PC-9 (cell line): Measurements from ENCODE around the gene DENND2A. TPM values are rescaled to one million over a fixed set of nuclear protein-coding genes. Genes with fewer than 3 reads are reported as not detected.

Experiments
- BruUV-seq: library from RNA; stranded (reverse); fragments of 400-500 nt; replicated peaks from 2 replicates; lab custom pipeline; 2021; lab: Mats Ljungman, UMichigan
- CTCF ChIA-PET: fragments of 300-600 bp; sonication (Branson Sonifier 250); formaldehyde crosslinking; loops from one replicate; lab custom pipeline; 2022; ENCODE audit warnings: antibody characterized with exemption; lab: Charles Lee
- POLR2A ChIA-PET: fragments of 300-600 bp; sonication (Branson Sonifier 250); formaldehyde crosslinking; loops from one replicate; lab custom pipeline; 2022; ENCODE audit warnings: antibody characterized with exemption; ENCODE audit not compliant: unreplicated experiment; lab: Charles Lee
- DNase-seq, 2 experiments: peaks; one replicate each; pipeline versions ENCODE4 v3.0.0 to v3.0.0-alpha.2; 2015 to 2022; ENCODE audit warnings: mixed read lengths in 1 of 2
- H2AFZ ChIP-seq: fragments of 200-600 bp; sonication (generic); 2 replicates; pipeline ENCODE4 v1.8.1; 2017; ENCODE audit warnings: antibody characterized with exemption
- H3F3A ChIP-seq: fragments of 200-600 bp; sonication (generic); 2 replicates; pipeline ENCODE4 v1.8.1; 2017; ENCODE audit warnings: antibody characterized with exemption, mild to moderate bottlenecking, low read depth; ENCODE audit not compliant: insufficient read depth
- H3K27ac ChIP-seq: fragments of 200-600 bp; sonication (generic); 2 replicates; pipeline ENCODE4 v1.6.1; 2016; ENCODE audit warnings: mixed run types
- H3K27me3 ChIP-seq: fragments of 200-600 bp; sonication (generic); 2 replicates; pipeline ENCODE4 v1.6.1; 2016; ENCODE audit warnings: low read depth, mixed run types; ENCODE audit not compliant: insufficient read depth
- H3K36me3 ChIP-seq: fragments of 200-600 bp; sonication (generic); 2 replicates; pipeline ENCODE4 v1.6.1; 2016; ENCODE audit warnings: low read depth, mixed run types
- H3K4me1 ChIP-seq: fragments of 200-600 bp; sonication (generic); replicated peaks from 2 replicates; pipeline ENCODE4 v1.6.1; 2016; ENCODE audit warnings: mixed run types; ENCODE audit not compliant: insufficient read depth
- H3K4me2 ChIP-seq: fragments of 200-600 bp; sonication (generic); 2 replicates; pipeline ENCODE4 v1.6.1; 2017; ENCODE audit warnings: mixed run types
- H3K4me3 ChIP-seq: fragments of 200-600 bp; sonication (generic); 2 replicates; pipeline ENCODE4 v1.6.1; 2016; ENCODE audit warnings: mixed run types
- H3K79me2 ChIP-seq: fragments of 200-600 bp; sonication (generic); 2 replicates; pipeline ENCODE4 v1.6.1; 2017; ENCODE audit warnings: low read depth, mixed run types
- H3K9me2 ChIP-seq: fragments of 200-600 bp; sonication (generic); 2 replicates; pipeline ENCODE4 v1.8.1; 2017; ENCODE audit warnings: mild to moderate bottlenecking; ENCODE audit not compliant: insufficient read depth
- H3K9me3 ChIP-seq: fragments of 200-600 bp; sonication (generic); 2 replicates; pipeline ENCODE4 v1.8.1; 2016; ENCODE audit warnings: low read depth; ENCODE audit not compliant: insufficient read depth
- H4K20me1 ChIP-seq: fragments of 200-600 bp; sonication (generic); 2 replicates; pipeline ENCODE4 v1.8.1; 2017; ENCODE audit not compliant: insufficient read depth
- EZH2 ChIP-seq: fragments of 200-600 bp; sonication (generic); IDR thresholded peaks from 2 replicates; pipeline ENCODE4 v1.8.0; 2017; ENCODE audit warnings: antibody characterized with exemption, low read depth
- intact Hi-C: fragments of 100-400 bp; cut with micrococcal nuclease; formaldehyde crosslinking; loops from one replicate; pipeline ENCODE4 v1.10.0; 2022; ENCODE audit not compliant: unreplicated experiment
- total RNA-seq: library from RNA; stranded (reverse); gene quantifications from 2 replicates; pipeline ENCODE4 v1.2.3, GENCODE V29; 2021
- TF ChIP-seq, protein P1 (sequence below): fragments of 200-600 bp; sonication (generic); conservative IDR thresholded peaks from 2 replicates; pipeline ENCODE4 v1.6.1; 2017; ENCODE audit warnings: mixed run types, antibody characterized with exemption, mild to moderate bottlenecking, moderate library complexity

The DENND2A gene
- total RNA-seq, 1 experiment from 2014 or later: 4.2 TPM

GRCh38 chr7:140581411-140581810 lies 59.2 kb downstream of the DENND2A start:
- Histone ChIP-seq H3K9me2 (no peaks in the 10 kb centered on the region), H2AFZ (no peak overlapping the region), H3K27me3 (no peaks in the 10 kb centered on the region), H3K9me3 (no peaks in the 10 kb centered on the region), H3K4me1 (no peaks in the 10 kb centered on the region), H3K27ac (no peak overlapping the region), H3K79me2 (no peaks in the 10 kb centered on the region), H3K4me3 (no peak overlapping the region), H4K20me1 (no peaks in the 10 kb centered on the region), H3F3A (no peaks in the 10 kb centered on the region), H3K36me3 (no peaks in the 10 kb centered on the region), H3K4me2 (no peak overlapping the region)
- no peak for DNase-seq
- intact Hi-C loops: no loop called here
- CTCF ChIA-PET: no interaction called here
- POLR2A ChIA-PET: no interaction called here
- TF ChIP-seq, protein P1, sequence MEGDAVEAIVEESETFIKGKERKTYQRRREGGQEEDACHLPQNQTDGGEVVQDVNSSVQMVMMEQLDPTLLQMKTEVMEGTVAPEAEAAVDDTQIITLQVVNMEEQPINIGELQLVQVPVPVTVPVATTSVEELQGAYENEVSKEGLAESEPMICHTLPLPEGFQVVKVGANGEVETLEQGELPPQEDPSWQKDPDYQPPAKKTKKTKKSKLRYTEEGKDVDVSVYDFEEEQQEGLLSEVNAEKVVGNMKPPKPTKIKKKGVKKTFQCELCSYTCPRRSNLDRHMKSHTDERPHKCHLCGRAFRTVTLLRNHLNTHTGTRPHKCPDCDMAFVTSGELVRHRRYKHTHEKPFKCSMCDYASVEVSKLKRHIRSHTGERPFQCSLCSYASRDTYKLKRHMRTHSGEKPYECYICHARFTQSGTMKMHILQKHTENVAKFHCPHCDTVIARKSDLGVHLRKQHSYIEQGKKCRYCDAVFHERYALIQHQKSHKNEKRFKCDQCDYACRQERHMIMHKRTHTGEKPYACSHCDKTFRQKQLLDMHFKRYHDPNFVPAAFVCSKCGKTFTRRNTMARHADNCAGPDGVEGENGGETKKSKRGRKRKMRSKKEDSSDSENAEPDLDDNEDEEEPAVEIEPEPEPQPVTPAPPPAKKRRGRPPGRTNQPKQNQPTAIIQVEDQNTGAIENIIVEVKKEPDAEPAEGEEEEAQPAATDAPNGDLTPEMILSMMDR: no peak
- TF ChIP-seq EZH2: no peak
- no TSS peak for BruUV-seq

GRCh38 chr7:140577651-140578050 lies 63.0 kb downstream of the DENND2A start:
- DNase-seq: no peak
- H3K9me3 ChIP-seq: no peaks in the 10 kb centered on the region
- no peak overlapping the region for H3K27ac ChIP-seq
- TF ChIP-seq EZH2: no peak
- TF ChIP-seq, protein P1: no peak
- no peaks in the 10 kb centered on the region; the same call in 1 of the 2 replicates for H3F3A ChIP-seq
- H3K79me2 ChIP-seq: no peaks in the 10 kb centered on the region
- BruUV-seq: no TSS peak
- POLR2A ChIA-PET: no interaction called here
- H2AFZ ChIP-seq: no peak overlapping the region
- no peak overlapping the region for H3K4me3 ChIP-seq
- intact Hi-C loops: no loop called here
- H3K27me3 ChIP-seq: no peaks in the 10 kb centered on the region
- no peak overlapping the region for H3K4me2 ChIP-seq
- H4K20me1 ChIP-seq: no peaks in the 10 kb centered on the region
- H3K4me1 ChIP-seq: no peaks in the 10 kb centered on the region
- H3K9me2 ChIP-seq: no peaks in the 10 kb centered on the region
- H3K36me3 ChIP-seq: no peaks in the 10 kb centered on the region
- CTCF ChIA-PET: no interaction called here

DNA sequence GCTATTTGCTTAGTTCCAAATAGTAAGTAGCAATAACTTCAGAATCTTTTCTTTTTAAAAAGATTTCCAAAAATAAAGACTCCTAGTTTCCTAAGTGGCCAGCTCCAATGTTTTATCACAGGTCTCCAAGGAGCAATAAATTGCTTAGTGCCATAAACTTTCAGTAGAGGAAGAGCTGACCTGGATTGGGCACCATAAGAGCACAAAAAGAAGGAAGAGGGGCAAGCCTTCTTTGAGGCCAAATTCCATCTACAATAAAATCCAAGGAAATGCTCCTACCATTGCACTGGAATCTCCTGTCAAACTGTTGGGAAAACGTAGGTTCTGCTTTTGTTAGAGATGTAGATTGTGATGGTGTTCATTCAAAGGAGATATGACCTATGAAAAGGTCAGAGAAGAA lies 64.0 kb downstream of the DENND2A start:
- Histone ChIP-seq H3K27me3 (no peaks in the 10 kb centered on the region), H3K36me3 (no peaks in the 10 kb centered on the region), H3K9me3 (no peaks in the 10 kb centered on the region), H3K9me2 (no peaks in the 10 kb centered on the region), H3K79me2 (no peaks in the 10 kb centered on the region), H2AFZ (no peak overlapping the region), H3K27ac (no peak overlapping the region), H3K4me1 (peaks cover 4% of the 10 kb centered on the region; the same call in 1 of the 2 replicates), H3K4me2 (no peak overlapping the region), H4K20me1 (no peaks in the 10 kb centered on the region), H3F3A (peaks cover 3% of the 10 kb centered on the region; the same call in 1 of the 2 replicates), H3K4me3 (no peak overlapping the region)
- DNase-seq: no peak
- POLR2A ChIA-PET: no interaction called here
- no peak for TF ChIP-seq EZH2
- TF ChIP-seq, protein P1: no peak
- CTCF ChIA-PET: interaction anchor here (0.6 kb wide), 1 partner anchor 195 kb away, joined by 5 read pairs; no protein-coding TSS in a partner anchor
- BruUV-seq: no TSS peak
- intact Hi-C loops: no loop called here
